8988T (cell line): ENCODE data around the gene PHC2.

Experiments
- DNase-seq: peaks from one replicate; pipeline ENCODE4 v3.0.0; 2011

The PHC2 gene

DNA sequence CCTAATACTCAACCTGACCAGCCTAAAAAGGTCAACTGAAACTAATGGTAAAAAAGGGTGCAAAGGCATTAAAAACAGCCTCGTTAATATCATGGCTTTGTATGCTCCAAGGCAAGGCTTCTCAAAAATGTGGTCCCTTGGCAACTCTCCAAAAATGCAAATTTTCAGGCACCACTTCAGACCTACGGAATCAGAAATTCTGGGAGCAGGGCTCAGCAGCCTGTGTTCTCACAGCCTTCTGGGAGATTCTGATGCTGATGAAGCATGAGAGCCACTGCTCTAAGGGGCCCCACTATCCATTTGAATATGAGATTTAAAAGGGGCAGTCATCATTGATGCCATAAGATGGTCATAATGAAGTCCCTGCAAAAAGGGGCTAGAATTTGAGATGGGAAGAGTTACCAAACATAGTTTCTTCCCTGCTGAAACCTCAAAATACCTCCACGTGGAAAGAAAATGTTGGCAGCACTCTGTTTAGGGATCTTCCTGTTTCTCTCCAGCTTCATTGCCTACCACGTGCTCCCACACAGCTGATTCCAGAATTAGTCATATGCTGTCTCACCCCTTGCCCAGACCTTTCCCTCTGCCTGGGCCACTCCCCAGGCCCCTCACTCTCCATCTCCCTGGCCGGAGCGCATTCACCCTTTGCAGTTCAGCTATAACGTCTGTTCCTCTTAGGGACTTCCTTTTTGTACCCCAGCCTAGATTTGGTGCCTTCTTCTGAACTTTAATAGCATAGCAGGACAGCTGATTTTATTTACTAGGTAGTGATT is 46.7 kb downstream of the PHC2 start:
- DNase-seq, result no peak

GRCh38 chr1:33383489-33383888 is 47.4 kb downstream of the PHC2 start:
- DNase-seq, result no peak

- no peak for DNase-seq
These were observed 48.1 kb downstream of the PHC2 start for GRCh38 chr1:33382661-33383415.

DNA sequence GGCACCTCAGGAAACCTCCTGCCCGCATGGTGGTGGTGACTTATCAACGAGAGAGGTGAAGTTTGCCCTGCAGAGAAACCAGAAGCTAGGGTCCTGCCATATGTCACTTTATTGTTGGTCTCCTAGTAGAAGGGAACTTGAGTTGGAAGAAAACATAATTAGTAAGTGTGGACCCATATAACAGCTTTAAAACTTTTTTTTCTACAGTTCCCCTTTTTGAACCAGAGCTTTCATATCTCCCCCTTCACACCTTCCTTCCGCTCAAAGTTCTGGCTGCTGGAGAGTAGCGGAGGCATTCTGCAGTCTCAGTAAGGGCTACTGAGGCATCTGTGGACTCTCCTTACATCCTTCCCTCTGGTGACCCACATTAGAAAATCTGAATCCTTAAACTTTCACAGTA is 48.9 kb downstream of the PHC2 start:
- no peak for DNase-seq

DNA sequence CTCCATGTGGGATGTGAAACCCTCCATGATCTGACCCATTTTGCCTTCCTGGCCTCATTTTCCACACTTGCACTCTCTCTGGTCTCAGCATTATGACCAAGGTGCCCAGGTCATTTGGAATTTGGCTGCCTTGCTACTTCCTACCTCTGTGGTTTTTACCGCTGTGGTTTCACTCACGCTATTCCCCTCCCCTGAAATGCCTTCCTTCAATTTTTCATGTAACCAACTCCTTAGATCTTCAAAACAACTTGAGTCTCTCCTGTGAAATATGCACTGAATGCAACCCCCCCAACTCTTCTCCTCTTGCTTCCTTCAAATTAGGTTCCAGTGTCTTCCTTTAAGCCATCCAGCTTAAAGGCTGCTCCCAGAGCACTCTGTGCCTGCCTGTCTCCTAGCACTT is 50.1 kb downstream of the PHC2 start:
- DNase-seq, result no peak

DNA sequence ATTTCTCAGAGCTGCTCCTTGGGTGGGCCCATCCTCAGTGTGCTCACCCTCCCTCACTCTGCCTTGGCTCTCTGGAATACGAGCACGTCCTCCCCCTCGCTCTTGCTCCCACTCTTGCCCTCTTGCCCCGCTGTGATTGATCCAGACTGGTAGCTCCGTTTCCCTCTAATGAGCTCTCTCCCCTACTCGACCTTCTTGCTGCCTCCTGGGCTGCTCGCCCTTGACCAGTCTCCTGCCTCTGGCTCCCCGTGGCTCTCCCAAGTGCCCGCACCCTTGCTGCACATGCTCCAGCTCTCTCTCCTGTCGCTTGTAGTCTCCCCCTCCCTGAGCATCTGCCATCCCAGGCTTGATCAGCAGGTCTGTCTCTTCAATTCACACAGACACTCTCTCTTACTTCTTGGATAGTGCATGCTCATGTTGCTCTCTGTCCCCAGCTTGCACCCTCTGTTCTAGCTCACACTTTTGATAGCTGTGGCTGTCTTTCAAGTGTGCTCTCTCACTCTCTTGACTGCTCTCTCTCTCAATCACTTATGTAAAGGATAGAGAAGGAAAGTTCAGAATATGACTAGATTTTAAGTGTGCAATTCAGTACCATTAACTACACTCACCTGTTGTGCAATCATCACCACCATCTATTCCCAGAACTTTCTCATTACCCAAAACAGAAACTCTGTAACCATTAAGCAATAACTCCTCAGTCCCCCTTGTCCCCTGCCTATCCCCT is 51.1 kb downstream of the PHC2 start:
- no peak for DNase-seq

GRCh38 chr1:33378976-33379375 is 51.9 kb downstream of the PHC2 start:
- no peak for DNase-seq

GRCh38 chr1:33378524-33378923 is 52.4 kb downstream of the PHC2 start:
- DNase-seq, result no peak

- no peak for DNase-seq
These were observed 53.1 kb downstream of the PHC2 start for GRCh38 chr1:33377756-33378155.

- DNase-seq, result no peak
These were observed 53.9 kb downstream of the PHC2 start for GRCh38 chr1:33377013-33377412.

DNA sequence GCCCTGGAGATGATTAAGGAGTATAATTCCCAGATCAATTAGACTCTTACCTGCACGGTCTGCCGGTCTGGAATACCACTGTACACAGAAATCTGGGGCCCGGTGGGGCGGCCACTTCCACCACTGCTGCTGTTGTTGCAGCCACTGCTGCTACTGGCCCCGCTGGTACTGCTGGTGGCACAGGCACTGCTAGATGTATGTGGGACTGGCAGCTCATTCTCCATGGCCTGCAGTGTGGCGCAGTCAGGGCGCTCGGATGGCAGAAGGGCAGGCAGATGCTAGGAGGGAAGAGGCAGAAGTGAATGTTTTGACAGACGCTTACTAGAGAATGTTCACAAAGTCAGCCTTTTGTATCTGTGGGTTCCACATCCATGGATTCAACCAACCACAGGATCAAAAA is 55.6 kb downstream of the PHC2 start:
- DNase-seq, result no peak

DNA sequence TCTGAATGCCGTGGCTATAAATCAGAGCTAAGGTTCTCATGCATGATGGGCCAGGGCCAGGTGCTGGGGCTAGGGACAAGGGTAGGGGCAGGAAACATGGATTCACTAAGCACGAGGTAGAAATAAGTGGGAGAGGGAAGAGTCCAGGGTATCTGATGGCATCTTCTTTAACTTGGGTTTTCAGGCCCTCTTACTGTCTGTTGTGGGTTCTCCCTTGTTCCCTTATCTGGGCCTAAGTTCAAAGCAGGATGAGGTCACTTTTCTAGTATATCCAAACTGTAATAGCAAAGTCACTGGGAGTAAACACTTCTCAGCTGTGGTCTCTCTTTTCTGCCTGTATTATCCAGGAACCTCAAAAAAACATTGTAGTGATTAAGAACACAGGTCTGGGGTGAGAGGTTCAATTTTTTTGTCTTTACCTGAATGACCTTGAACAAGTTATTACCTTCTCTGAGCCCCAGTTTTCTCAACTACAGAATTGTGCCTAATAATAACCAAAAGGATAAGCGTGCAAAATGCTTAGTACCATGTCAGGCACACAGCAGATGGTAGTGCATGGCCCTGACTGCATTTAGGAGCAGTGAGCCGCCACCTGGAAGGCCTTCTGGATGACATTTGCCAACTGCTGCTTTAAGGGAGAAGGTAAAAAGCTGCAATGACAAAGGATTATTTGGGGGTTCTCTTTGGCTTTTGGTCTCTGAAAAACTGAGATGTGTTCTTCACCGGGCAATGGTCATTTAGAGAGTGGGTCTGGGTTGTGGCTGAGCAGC is 56.4 kb downstream of the PHC2 start:
- DNase-seq, result no peak

- DNase-seq, result no peak
These were observed 57.3 kb downstream of the PHC2 start for GRCh38 chr1:33373606-33374005.

DNA sequence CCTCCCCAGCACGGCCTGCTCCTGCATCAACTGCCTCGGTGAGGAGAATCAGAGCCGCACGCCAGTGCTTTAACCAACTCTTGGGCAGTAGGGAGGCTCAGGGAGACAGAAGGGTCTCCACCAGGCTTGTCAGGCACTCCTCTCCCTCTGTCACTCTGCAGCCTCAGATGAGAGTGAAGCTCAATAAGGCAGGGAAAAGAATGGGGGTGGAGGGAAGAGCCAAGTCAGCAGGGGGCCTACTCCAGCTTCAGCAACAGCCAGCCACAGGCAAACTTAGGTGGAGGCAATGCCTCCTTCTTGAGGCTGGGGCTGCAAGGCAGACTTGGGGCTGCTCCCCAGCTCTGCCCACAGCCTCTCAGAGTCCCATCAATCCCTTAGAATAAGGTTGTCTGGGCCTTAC is 58.2 kb downstream of the PHC2 start:
- DNase-seq, result no peak

- DNase-seq, result no peak
These were observed 58.7 kb downstream of the PHC2 start for GRCh38 chr1:33372162-33372561.

- DNase-seq, result no peak
These were observed 59.6 kb downstream of the PHC2 start for GRCh38 chr1:33371334-33371733.

DNA sequence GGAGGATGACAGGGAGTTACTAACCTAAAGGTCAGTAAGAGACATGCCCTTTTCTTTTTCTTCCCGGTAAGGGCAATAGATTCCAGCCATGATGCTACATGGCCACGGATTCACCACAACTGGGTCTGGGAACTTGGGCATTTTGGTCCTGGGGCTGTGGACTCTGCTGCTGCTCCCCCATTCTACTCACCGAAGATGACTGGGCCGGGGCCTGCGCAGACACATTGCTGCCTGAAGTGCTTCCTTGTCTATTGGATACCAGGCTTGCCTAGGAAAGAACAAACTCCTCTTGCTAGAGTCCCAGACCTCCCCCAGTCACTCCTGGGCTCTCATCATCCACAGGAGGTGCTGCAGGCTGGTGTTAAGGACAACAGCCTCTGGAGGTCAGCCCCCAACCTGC is 60.1 kb downstream of the PHC2 start:
- no peak for DNase-seq

GRCh38 chr1:33370301-33370700 is 60.6 kb downstream of the PHC2 start:
- no peak for DNase-seq

DNA sequence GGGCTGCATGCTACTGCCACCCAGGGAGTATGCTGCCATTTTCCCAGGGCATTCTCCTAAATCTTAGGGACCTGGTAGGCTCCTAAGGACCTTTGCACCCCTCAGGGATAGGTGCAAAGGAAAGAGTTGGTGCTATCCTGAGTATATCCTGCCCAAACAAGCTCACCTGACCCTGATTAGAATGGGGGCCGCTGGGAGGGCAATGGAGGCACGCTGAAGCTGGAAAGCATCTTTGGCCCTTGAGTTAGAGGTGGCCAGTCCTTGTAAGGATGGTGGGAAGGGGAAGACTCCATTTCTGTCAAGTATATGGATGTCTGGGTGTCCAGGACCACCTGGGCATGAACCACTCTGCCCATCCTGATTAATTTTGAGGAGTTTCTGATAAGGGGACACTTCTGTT is 61.1 kb downstream of the PHC2 start:
- DNase-seq, result no peak

GRCh38 chr1:33369081-33369480 is 61.8 kb downstream of the PHC2 start:
- DNase-seq, result no peak

GRCh38 chr1:33368431-33368830 is 62.5 kb downstream of the PHC2 start:
- no peak for DNase-seq

- peak; percentile 77 for DNase-seq
These were observed 63.1 kb downstream of the PHC2 start for GRCh38 chr1:33367485-33368405.
